Vagina (tissue), 2 donors: ENCODE measurements around the gene CPN2.

Source experiments
- POLR2A ChIP-seq, 2 donors: fragments of 450-650 bp; IDR thresholded peaks; one replicate each; pipeline ENCODE4 v1.6.1; 2017; ENCODE audit warnings: antibody characterized with exemption in 2 of 2, mild to moderate bottlenecking in 2 of 2, moderate library complexity in 2 of 2
- TF ChIP-seq, protein P1 (sequence below), 3 experiments: fragments of 450-650 bp in 2 of 3; fragments of 200-600 bp in 1 of 3; sonication (generic) in 1 of 3; IDR thresholded peaks; one replicate each; pipeline ENCODE4 v1.5.1; 2017 to 2019; ENCODE audit warnings: antibody characterized with exemption in 3 of 3, mild to moderate bottlenecking in 2 of 3, moderate library complexity in 2 of 3

DNA sequence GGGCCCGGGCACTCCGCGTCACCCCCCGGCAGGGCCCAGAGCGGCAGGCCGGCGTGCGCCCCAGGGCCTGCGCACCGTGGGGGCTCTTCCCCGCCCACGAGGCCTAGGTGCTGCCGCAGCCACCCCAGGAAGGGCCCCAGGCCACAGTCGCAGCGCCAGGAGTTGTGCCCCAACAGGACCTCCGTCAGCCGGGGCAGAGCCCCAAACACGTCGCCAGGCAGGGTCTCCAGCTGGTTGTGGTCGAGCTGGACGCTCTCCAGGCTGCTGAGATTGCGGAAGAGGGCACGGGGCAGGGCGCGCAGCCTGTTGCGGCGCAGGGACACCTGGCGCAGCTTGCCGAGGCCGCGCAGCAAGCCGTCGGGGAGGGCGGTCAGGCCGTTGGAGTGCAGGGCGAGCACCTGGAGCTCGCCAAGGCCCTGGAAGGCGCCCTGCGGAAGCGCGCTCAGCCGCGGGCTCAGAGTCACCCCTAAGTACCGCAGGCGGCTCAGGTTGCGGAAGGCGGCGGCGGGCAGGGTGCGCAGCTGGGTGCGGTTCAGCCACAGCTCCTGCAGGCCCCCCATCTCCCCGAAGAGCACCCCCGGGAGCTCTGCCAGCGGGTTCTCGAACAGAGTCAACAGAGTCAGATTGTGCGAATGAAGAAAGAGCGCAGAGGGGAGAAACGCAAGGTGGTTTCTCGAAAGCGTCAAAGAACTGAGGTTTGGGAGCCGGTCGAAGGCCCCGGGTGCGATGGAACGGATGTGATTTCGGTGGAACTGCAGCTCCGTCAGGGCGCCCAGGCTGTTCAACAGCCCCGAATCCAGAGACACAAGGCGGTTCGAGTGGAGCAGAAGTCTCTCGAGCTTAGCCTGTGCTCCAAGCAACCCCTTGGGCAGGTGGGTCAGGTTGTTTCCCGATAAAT lies 46.0 kb upstream of the CPN2 start:
- TF ChIP-seq, protein P1, sequence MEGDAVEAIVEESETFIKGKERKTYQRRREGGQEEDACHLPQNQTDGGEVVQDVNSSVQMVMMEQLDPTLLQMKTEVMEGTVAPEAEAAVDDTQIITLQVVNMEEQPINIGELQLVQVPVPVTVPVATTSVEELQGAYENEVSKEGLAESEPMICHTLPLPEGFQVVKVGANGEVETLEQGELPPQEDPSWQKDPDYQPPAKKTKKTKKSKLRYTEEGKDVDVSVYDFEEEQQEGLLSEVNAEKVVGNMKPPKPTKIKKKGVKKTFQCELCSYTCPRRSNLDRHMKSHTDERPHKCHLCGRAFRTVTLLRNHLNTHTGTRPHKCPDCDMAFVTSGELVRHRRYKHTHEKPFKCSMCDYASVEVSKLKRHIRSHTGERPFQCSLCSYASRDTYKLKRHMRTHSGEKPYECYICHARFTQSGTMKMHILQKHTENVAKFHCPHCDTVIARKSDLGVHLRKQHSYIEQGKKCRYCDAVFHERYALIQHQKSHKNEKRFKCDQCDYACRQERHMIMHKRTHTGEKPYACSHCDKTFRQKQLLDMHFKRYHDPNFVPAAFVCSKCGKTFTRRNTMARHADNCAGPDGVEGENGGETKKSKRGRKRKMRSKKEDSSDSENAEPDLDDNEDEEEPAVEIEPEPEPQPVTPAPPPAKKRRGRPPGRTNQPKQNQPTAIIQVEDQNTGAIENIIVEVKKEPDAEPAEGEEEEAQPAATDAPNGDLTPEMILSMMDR (IDR thresholded peaks at IDR 0.05), result no peak
- no peak for TF ChIP-seq POLR2A (IDR thresholded peaks at IDR 0.05)
